HG02884 (cell line): ENCODE data around the gene ELMO2.

ENCODE experiments used
- ATAC-seq: cut with Tn5 transposase; IDR thresholded peaks from one replicate; pipeline ENCODE4 v1.9.1; 2021; ENCODE audit warnings: mild to moderate bottlenecking, moderate library complexity; ENCODE audit not compliant: unreplicated experiment

Gene ELMO2

DNA sequence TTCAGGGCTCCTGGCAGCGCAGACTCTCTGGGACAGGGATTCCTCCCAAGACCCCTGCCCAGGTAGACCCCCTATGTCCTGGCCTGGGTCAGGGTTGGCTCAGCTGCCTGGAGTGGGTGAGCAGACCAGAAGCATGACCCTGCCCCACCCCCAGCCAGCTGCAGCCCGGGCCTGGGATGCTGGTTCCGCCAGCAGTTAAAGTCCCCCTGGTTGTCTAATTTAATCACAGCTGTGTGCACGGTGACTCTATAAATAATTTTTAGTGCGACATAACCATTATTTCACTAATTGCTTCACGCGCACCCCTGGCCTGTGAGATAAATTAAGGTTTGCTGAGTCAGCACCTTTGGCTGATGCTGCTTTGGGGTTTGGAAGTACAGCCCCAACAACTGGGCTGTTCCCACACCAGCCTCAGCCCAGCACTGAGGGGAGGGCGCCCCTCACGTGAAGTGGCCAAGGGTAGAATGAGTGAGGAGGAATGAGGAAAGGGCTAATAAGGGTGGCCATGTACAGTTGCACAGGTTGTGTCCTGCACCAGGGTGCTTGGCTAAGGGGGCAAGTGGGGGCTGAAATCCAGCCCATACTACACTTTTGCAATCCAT lies 72.0 kb downstream of the ELMO2 start:
- ATAC-seq, result no peak

DNA sequence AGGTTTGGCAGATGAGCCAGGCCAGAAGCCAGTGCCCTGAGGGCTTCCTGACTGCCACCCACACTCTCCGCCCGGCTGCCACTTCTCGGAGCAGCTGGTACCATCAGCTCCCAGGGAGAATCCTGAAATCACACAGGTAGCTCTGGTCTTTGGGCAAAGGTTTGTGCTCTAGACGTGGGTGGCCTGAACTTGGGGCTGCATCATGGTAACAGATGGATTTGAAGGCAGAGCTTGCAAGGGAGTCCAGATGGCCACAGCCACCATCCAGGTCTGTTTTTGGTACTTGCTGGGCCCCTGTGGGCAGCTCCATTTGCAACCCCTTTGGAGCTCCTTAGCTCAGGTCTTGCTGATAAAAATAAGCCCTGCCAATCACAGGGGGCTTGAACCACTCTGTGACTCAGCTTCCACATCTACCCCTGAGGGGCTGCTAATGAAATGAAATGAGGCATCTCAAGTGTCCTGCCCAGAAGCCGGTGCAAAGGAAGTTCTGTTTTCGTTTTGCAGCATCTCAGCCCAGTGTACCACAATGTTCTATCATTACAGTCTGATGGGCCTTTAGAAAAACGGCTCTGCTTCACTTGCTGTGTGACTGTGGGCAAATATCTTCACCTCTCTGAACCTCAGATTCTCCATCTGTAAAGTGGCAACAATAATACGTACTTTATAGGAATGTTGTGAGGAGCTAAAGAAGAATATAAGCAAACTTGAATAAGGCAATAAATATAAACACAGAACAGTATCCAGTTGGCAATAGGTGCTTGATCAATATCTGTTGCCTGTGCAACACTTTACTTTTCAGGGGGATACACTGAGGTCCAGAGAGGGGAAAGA lies 73.0 kb downstream of the ELMO2 start:
- ATAC-seq, result no peak

DNA sequence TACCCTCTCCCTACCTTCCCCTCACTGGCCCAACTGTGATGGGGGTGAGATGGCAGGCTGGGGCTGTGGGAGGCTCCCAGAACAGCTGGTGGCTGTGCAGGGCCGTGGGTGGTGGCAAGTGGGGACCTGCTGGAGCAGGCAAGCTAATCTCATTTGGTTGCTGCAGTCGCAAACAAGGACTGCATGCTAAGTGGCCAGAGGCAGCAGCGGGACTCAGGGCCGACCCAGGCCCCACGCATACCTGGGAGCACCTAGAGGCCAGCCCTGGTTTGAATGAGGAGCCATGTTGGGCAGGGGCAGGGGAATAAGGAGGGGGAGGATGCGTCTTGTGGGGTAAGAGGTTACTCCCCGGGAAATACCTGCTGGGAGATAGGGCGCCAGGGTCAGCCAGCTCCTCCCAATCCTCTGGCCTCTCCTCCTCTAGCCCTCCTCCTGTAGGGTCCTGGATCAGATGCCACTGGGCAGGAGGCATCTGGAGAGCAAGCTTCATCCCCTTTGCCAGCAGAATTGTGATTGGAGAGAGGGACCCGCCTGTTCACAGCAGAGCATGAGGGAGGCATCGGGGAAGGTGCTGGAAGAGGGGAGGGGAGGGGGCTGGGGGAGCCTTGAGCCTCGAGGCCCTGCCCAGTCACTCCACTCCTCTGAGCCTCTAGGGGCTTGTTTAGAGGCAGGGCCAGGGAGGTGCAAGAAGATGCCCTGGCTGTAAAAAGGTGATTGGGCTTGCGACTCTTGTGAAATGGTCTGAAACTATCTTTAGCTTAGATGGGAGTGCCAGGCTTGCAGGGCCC lies 73.8 kb downstream of the ELMO2 start:
- ATAC-seq, result no peak

DNA sequence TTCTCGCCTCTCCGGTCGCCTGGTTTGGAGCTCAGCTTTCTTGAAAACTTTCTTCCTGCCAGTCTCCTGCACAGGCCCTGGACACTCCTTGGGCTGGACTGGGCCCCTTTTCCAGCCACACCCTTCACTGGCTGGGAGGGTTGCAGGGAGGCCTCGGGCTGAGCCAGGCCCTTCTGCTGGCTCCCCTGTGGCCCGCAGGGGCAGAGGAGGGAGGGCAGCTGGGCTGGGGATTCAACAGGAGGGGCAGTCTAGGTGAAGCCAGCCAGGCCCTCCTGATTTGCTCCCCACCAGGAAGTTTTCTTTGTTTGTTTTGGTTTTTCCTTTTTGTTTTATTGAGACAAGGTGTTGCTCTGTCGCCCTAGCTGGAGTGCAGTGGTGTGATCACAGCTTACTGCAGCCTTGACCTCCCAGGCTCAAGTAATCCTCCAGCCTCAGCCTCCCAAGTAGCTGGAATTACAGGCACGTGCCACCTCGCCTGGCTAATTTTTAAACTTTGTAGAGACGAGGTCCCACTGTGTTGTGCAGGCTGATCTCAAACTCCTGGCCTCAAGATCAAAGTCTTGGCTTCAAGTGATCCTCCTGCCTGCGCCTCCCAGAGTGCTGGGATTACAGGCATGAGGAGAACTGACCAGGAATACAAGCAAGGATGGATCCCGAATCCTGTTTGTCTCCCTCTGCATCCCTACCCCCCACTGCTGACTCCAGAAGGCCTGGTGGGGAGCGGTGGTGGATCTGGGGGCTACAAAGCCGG lies 74.6 kb downstream of the ELMO2 start:
- no peak for ATAC-seq

DNA sequence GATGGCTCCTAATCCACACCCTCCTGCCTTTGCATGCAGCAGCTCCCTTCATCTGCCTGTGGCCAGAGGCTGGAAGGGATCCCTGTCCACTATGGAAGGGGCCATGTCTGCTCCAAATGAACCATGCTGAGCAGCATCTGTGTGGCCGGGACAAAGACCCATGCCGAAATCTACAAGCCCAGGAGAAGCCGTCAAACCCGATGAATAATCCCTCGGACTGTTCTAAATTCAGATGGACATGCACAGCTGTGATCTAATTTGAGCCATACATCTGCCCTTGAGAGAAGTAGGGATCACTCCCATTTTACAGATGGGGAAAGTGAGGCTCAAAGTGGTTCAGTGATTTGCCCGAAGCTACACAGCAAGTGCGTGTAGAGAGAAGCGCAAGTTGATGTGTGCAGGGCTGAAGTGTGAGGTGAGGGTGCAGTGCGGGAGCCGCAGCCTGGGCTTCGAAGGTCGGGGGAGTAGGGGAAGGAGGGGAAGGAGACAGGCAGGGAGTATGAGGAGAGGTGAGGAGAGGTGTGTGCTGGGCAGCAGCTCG lies 75.5 kb downstream of the ELMO2 start:
- no peak for ATAC-seq

DNA sequence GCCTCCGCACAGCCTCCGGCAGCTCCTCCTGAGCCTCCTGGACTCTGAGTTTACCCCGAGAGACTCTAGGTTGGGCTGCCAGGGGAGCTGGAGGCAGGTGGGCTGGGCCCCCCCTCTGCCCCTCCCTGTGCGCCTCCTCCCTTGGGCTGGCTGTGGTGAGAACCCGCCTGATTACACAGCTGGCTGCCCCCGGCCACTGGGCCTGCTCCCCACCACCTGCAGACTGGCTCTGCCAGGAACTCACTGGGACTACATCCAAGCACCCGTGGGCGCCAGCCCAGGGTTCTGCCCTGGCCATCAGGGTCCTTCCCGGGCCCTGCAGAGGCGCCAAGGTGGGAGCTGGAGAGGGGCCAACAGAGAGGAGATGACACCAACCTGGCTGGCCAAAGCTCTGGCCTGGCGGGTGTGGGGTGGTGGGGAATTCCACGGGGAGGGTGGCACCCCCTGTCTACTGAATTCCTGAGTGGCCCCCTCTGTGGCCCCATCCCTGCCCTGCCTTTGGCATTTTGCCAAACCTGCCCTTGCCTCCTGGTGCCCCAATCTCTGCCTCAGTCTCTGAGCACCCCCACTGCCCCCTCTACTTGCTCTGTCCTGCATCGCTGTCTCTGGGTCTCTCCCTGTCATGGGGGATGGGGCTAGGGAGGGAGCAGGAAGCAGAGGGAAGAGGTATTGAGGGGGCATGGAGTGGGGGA lies 76.2 kb downstream of the ELMO2 start:
- ATAC-seq, result no peak

DNA sequence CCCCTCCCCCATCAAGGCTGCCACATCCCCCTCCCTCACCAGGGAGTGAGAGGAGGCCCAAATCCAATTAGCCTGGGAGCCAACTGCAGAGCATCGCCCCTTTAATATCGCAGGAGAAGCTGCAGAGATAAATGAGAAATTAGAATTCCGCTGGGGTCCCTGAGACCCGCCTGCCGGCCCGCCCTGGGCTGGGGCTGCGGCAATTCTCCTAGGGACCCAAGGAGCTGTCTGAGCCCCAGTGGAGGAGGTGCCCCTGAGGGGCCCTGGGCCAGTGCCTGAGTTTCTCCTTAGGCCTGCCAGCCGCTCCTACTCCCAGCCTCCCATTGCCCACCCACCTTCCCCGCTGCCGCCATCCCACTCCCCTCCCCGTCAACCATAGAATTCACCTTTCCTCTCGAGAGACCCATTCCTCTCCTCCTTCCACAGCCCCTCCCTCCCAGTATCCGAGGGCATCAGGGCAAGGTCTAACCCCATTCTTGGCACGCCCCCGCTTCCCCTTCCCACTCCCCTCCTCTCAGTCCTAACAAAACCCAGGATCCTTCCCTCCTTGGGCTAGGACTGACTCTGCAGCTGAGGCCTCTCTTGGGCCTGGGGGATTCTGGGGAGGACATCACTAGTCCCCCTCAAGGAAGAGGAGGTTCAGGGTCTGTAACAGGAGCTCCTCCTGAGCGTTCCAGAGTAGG lies 78.1 kb downstream of the ELMO2 start:
- no peak for ATAC-seq

DNA sequence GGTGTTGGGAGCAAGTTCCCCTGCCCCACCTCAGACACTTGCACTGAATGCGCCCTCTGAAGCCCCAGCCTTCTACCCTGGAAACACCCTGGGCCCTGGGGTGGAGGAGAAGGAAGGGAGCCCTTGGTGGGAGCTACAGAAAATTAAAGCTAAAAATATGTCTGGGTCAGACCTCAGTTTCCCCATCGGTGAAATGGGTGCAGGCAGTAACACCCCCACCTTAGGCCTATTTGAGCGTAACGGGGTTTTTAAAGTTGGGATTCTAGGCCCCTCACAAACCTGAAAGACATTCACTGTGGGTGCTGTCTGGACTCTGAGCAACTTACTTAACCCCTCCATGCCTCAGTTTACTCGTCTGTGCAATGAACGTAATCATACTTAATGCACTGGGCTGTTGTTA lies 78.9 kb downstream of the ELMO2 start:
- ATAC-seq, result no peak

DNA sequence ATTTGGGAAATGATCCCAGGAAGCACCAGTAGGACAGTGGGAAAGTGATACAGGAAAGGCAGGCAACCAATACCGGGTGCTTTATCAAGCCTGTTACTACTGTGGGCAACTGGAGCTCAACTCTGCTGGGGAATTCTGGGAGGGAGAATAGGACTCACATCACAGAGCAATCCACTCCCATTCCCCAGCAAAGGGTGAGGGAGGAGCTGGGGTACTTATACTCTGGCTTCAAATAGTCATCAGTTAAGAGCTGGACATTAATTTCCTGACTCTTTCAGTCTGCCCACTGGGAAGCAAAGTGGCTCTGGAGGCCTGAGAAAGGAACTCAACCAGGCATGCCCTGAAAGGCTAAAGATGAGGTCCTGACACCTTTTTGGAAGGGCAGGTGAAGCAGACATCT lies 80.6 kb downstream of the ELMO2 start:
- ATAC-seq, result no peak

DNA sequence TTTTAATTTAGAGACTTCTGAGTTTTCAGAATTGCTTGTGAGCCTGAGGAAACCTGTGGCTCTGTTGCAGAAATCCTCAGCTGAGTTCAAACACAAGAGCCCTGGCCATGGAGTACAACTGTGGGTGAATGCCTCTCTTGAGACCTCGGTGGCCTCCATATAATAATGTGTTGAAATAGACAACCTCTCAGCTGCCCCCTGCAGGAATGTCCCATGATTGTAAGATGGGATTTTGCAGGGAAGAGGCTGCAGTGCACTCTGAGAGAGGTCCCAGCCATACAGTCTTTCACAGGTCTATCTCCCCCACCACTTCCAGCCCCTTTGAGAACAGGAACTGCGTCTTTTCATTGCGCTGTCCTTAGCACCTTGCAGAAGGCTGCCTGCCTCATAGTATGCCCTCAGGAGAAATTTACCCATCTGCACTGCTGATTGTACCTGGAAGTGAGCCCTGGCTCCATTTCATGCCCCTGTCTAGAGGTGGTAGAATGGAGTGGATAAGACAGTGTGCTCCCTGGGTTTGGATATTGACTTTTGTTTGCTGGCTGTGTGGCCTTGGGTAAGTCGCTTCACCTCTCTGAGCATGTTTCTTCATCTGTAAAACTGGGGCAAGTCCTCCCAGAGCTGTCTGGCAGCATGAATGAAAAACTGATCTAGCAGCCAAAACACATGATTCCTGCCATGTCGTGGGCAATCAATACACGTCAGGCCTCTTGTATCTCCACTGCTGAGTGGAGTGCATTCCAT lies 81.3 kb downstream of the ELMO2 start:
- ATAC-seq, result no peak

DNA sequence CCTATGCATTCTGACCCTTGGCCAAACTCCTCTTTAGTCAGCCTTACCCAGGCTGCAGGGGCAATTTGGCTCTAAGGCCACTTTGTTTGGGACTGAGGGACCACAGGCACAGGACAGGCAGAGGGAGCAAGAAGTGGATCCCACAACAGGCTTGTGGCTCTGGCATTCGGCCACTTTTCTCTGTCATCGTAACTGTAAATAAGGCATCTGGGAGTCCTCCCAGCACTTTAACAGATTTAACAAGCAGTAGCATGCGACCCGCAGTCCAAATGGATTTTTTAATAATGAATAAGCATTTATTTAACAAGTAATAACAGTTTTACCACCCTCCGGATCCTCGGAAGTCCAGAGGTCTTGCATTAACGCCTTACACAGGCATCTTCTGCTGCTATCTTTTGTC lies 82.0 kb downstream of the ELMO2 start:
- no peak for ATAC-seq

DNA sequence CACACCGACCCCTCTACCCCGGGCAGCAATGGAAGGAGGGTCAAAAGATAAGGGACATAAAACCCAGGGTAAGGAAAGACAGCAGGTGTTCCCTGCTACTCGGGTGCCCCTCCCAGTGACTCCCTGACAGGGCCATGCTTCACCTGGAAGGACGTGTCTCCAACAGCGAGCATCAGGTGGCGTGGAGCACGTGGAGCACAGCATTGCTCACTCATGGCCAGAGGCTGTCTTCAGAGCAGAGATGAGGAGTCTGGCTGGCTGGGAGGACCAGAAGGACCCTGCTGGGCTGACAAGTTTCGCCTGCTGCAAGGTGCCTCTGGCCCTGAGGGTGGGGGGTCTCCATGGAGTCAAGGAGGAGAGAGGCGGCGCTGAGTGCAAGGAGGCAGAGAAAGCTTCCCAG lies 82.9 kb downstream of the ELMO2 start:
- no peak for ATAC-seq

DNA sequence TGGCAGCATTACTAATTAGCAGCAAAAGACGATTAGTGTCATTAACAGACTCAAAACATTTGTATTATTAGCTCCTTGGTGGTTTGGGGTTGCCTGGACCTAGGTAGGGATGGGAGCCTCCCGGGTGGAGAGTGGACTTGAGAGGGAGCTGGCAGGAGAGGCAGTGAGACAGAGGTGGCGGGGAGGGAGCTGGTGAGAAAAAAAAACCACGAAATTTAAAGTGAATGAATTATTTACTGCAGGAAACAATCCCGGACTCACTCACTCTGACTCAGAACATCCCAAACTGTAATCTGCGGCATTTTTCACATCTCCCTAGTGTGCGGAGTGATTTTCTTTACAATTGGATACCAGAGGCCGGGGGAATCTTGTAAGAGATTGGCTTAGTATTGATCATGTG lies 83.8 kb downstream of the ELMO2 start:
- ATAC-seq, result no peak

DNA sequence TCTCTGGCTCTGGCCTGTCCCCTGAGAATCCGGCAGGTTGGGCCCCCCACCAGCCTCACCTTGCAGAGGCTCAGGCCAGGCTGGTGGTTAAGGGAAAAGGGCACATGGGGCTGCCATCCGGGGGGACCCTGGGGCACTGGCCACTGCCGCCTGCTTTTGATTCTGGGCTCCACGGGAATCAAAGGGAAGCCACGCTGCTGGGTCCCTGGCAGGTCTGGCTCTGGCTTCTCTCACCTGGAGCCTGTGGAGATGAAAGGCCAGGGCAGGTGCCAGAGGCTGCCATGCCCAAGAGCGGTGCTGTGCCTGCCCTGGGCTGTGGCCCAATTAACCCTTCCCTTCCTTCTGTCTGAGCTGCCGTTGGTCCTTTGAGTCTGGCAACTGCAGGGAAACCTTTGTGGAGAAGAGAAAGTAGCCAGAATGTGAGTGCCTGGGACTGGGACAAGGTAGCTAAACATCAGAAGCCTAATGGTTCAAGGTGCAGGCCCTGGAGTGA lies 88.7 kb downstream of the ELMO2 start:
- no peak for ATAC-seq

DNA sequence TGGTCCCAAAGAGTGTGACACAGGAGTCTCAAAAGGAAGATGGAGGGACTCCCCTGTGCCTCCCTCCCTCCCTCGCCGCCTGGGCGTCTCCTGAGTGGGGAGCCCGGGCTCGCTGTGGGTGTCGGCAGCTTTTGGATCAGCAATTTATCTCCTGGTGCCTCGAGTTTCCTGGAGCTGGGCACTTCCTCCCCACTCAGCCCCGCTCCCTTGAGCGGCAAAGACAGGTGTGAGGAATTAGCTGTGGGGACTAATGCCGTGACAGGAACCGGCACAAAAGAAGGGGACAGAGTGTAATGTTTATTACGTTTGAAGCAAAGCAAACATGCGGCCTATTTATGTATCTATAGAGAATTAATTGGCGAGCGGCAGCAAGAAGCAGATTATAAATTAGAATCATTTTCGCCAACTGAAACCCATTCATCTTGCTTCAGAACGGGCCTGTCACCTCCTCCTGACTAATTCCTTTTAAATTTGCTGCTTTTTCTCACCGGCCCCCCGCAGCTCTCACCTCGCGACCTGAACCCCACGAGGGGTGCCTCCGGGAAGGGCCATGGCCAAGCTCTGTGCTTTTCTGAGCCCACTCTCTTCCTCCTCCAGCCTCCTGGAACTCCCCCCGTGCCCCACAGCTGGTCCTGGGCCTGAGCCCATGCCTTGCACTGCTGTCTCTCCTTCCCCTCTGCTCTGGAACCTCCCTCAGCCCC lies 89.3 kb downstream of the ELMO2 start:
- ATAC-seq, result no peak
